HEK293 (cell line): ENCODE measurements around the gene RALGAPA1.
A peak's percentile ranks its signal among the peaks of the same experiment; 100 is the strongest.

ENCODE experiments used
- AEBP2 ChIP-seq: fragments of 450-650 bp; formaldehyde crosslinking; IDR thresholded peaks from 2 replicates; pipeline ENCODE4 v1.5.1; 2016; ENCODE audit warnings: missing biosample characterization, missing genetic modification characterization, borderline replicate concordance
- FEZF1 ChIP-seq: fragments of 450-650 bp; formaldehyde crosslinking; IDR thresholded peaks from 2 replicates; pipeline ENCODE4 v1.5.1; 2016; ENCODE audit warnings: missing biosample characterization, missing genetic modification characterization
- KLF17 ChIP-seq: fragments of 450-650 bp; formaldehyde crosslinking; IDR thresholded peaks from 2 replicates; pipeline ENCODE4 v1.5.1; 2016; ENCODE audit warnings: missing biosample characterization, missing genetic modification characterization
- MYNN ChIP-seq: fragments of 450-650 bp; formaldehyde crosslinking; IDR thresholded peaks from 2 replicates; pipeline ENCODE4 v1.5.1; 2016; ENCODE audit warnings: missing biosample characterization, missing genetic modification characterization, borderline replicate concordance
- PRDM6 ChIP-seq: fragments of 450-650 bp; formaldehyde crosslinking; IDR thresholded peaks from 2 replicates; pipeline ENCODE4 v1.5.1; 2017; ENCODE audit warnings: missing biosample characterization, missing genetic modification characterization
- YY1 ChIP-seq: fragments of 450-650 bp; formaldehyde crosslinking; IDR thresholded peaks from 2 replicates; pipeline ENCODE4 v1.5.1; 2018; ENCODE audit warnings: missing biosample characterization, missing genetic modification characterization
- YY2 ChIP-seq: fragments of 450-650 bp; formaldehyde crosslinking; IDR thresholded peaks from 2 replicates; pipeline ENCODE4 v1.5.1; 2016; ENCODE audit warnings: missing biosample characterization, missing genetic modification characterization
- ZBTB11 ChIP-seq: fragments of 450-650 bp; formaldehyde crosslinking; conservative IDR thresholded peaks from 2 replicates; pipeline ENCODE4 v1.5.1; 2016; ENCODE audit warnings: low read depth, missing biosample characterization, missing genetic modification characterization
- ZNF16 ChIP-seq: fragments of 450-650 bp; formaldehyde crosslinking; IDR thresholded peaks from 2 replicates; pipeline ENCODE4 v1.5.1; 2016; ENCODE audit warnings: low read depth, missing biosample characterization, missing genetic modification characterization
- ZNF169 ChIP-seq: fragments of 450-650 bp; formaldehyde crosslinking; IDR thresholded peaks from 2 replicates; pipeline ENCODE4 v1.5.1; 2016; ENCODE audit warnings: missing biosample characterization, missing genetic modification characterization
- ZNF175 ChIP-seq: fragments of 450-650 bp; formaldehyde crosslinking; IDR thresholded peaks from 2 replicates; pipeline ENCODE4 v1.5.1; 2016; ENCODE audit warnings: missing biosample characterization, missing genetic modification characterization
- ZNF223 ChIP-seq: fragments of 450-650 bp; formaldehyde crosslinking; IDR thresholded peaks from 2 replicates; pipeline ENCODE4 v1.5.1; 2016; ENCODE audit warnings: missing biosample characterization, missing genetic modification characterization
- ZNF274 ChIP-seq, 2 experiments: fragments of 200-500 bp in 1 of 2; fragments of 450-650 bp in 1 of 2; sonication (Bioruptor generic) in 1 of 2; formaldehyde crosslinking in 1 of 2; IDR thresholded peaks; 2 replicates each; pipeline versions ENCODE4 v1.5.1 to v1.6.1; 2014 to 2016; ENCODE audit warnings: borderline replicate concordance in 1 of 2, inconsistent platforms in 1 of 2, low read length in 1 of 2, missing biosample characterization in 1 of 2, missing genetic modification characterization in 1 of 2
- ZNF335 ChIP-seq: fragments of 450-650 bp; formaldehyde crosslinking; conservative IDR thresholded peaks from 2 replicates; pipeline ENCODE4 v1.5.1; 2016; ENCODE audit warnings: missing biosample characterization, missing genetic modification characterization
- ZNF391 ChIP-seq: fragments of 450-650 bp; formaldehyde crosslinking; IDR thresholded peaks from 2 replicates; pipeline ENCODE4 v1.5.1; 2016; ENCODE audit warnings: low read depth, missing biosample characterization, missing genetic modification characterization, borderline replicate concordance
- ZNF513 ChIP-seq: fragments of 450-650 bp; IDR thresholded peaks from 2 replicates; pipeline ENCODE4 v1.5.1; 2018; ENCODE audit warnings: missing biosample characterization, missing genetic modification characterization
- ZNF518A ChIP-seq: fragments of 450-650 bp; formaldehyde crosslinking; conservative IDR thresholded peaks from 2 replicates; pipeline ENCODE4 v1.5.1; 2016; ENCODE audit warnings: low read depth, missing biosample characterization, missing genetic modification characterization
- ZNF548 ChIP-seq: fragments of 450-650 bp; formaldehyde crosslinking; IDR thresholded peaks from 2 replicates; pipeline ENCODE4 v1.5.1; 2016; ENCODE audit warnings: missing biosample characterization, missing genetic modification characterization
- ZNF610 ChIP-seq: fragments of 450-650 bp; formaldehyde crosslinking; IDR thresholded peaks from 2 replicates; pipeline ENCODE4 v1.5.1; 2016; ENCODE audit warnings: missing biosample characterization, missing genetic modification characterization, borderline replicate concordance
- ZNF701 ChIP-seq: fragments of 450-650 bp; formaldehyde crosslinking; IDR thresholded peaks from 2 replicates; pipeline ENCODE4 v1.5.1; 2016; ENCODE audit warnings: missing biosample characterization, missing genetic modification characterization
- ZNF747 ChIP-seq: fragments of 450-650 bp; formaldehyde crosslinking; IDR thresholded peaks from 2 replicates; pipeline ENCODE4 v1.5.1; 2016; ENCODE audit warnings: missing biosample characterization, missing genetic modification characterization
- ZNF837 ChIP-seq: fragments of 450-650 bp; formaldehyde crosslinking; IDR thresholded peaks from 2 replicates; pipeline ENCODE4 v1.5.1; 2016; ENCODE audit warnings: missing biosample characterization, missing genetic modification characterization

RALGAPA1 gene

GRCh38 chr14:35533357-35534207, 275.5 kb downstream of the RALGAPA1 start, which contains the start of gene INSM2 (continued):
- TF ChIP-seq AEBP2 (no peak), ZNF335 (tag by site-specific recombination) (peak; percentile 79; the same call in 1 of the 2 replicates), ZNF747 (tag by site-specific recombination) (no peak), ZNF169 (tag by site-specific recombination) (no peak), ZNF513 (tag by site-specific recombination) (no peak), KLF17 (no peak), ZNF16 (tag by site-specific recombination) (no peak), PRDM6 (tag by site-specific recombination) (no peak), ZNF391 (peak; percentile 28; the same call in 1 of the 2 replicates), YY1 (tag by site-specific recombination) (no peak), ZNF518A (no peak), ZBTB11 (tag by site-specific recombination) (no peak), ZNF175 (tag by site-specific recombination) (no peak), ZNF701 (tag by site-specific recombination) (no peak), ZNF837 (tag by site-specific recombination) (no peak), YY2 (tag by site-specific recombination) (no peak), ZNF223 (tag by site-specific recombination) (no peak), ZNF548 (tag by site-specific recombination) (no peak), ZNF610 (tag by site-specific recombination) (no peak), MYNN (no peak), ZNF274 (IDR thresholded peaks at IDR 0.05; ENCODE audit: low read length) (no peak), ZNF274 (tag by site-specific recombination; IDR thresholded peaks at IDR 0.05; ENCODE audit: borderline replicate concordance) (no peak), FEZF1 (no peak)
